GM23338 (cell line): ENCODE measurements around the gene NF1. TPM values are rescaled to one million over a fixed set of nuclear protein-coding genes. Genes with fewer than 3 reads are reported as not detected.

Source experiments
- ATAC-seq: fragments of 200-7000 bp; cut with Tn5 transposase; 3 replicates; pipeline ENCODE4 v1.9.1; 2020
- DNase-seq: peaks from one replicate; pipeline ENCODE4 v3.0.0-alpha.2; 2015; ENCODE audit warnings: low spot score
- H2AFZ ChIP-seq: fragments of 200-600 bp; sonication (generic); 2 replicates; pipeline ENCODE4 v1.8.0; 2016; ENCODE audit warnings: antibody characterized with exemption, mild to moderate bottlenecking, moderate library complexity
- H3F3A ChIP-seq: fragments of 200-600 bp; sonication (generic); replicated peaks from 2 replicates; pipeline ENCODE4 v1.8.0; 2017; ENCODE audit warnings: antibody characterized with exemption, mixed run types, low read depth
- H3K27ac ChIP-seq: fragments of 200-600 bp; sonication (generic); 2 replicates; pipeline ENCODE4 v1.6.1; 2016; ENCODE audit warnings: low read depth
- H3K27me3 ChIP-seq: fragments of 200-600 bp; sonication (generic); 2 replicates; pipeline ENCODE4 v1.8.0; 2016; ENCODE audit warnings: mild to moderate bottlenecking, mixed run types, moderate library complexity; ENCODE audit not compliant: insufficient read depth
- H3K36me3 ChIP-seq: fragments of 200-600 bp; sonication (generic); 2 replicates; pipeline ENCODE4 v1.8.0; 2016; ENCODE audit warnings: mild to moderate bottlenecking; ENCODE audit not compliant: insufficient read depth
- H3K4me1 ChIP-seq: fragments of 200-600 bp; sonication (generic); 2 replicates; pipeline ENCODE4 v1.8.0; 2016; ENCODE audit warnings: mild to moderate bottlenecking, moderate library complexity; ENCODE audit not compliant: insufficient read depth
- H3K4me2 ChIP-seq: fragments of 200-600 bp; sonication (generic); 2 replicates; pipeline ENCODE4 v1.7.1; 2017; ENCODE audit warnings: mixed run types
- H3K4me3 ChIP-seq: fragments of 200-600 bp; sonication (generic); 2 replicates; pipeline ENCODE4 v1.6.1; 2016; ENCODE audit warnings: mixed run types
- H3K79me2 ChIP-seq: fragments of 200-600 bp; sonication (generic); replicated peaks from 2 replicates; pipeline ENCODE4 v1.8.0; 2017; ENCODE audit warnings: mild to moderate bottlenecking; ENCODE audit not compliant: insufficient read depth
- H3K9me2 ChIP-seq: fragments of 200-600 bp; sonication (generic); 2 replicates; pipeline ENCODE4 v1.8.0; 2017; ENCODE audit not compliant: insufficient read depth
- H4K20me1 ChIP-seq: fragments of 200-600 bp; sonication (generic); replicated peaks from 2 replicates; pipeline ENCODE4 v1.8.0; 2017; ENCODE audit warnings: mild to moderate bottlenecking; ENCODE audit not compliant: insufficient read depth
- H3K27ac Mint-ChIP-seq: 2 replicates; pipeline ENCODE4 v1.8.0; 2020; ENCODE audit warnings: inconsistent platforms, mild to moderate bottlenecking, moderate library complexity, mixed read lengths
- H3K27me3 Mint-ChIP-seq: 3 replicates; pipeline ENCODE4 v1.8.0; 2022; ENCODE audit warnings: low read depth, mild to moderate bottlenecking, moderate library complexity, mixed read lengths, inconsistent platforms; ENCODE audit not compliant: insufficient read depth, poor library complexity
- H3K36me3 Mint-ChIP-seq: 3 replicates; pipeline ENCODE4 v1.8.0; 2021; ENCODE audit warnings: low read depth, mild to moderate bottlenecking, inconsistent platforms, moderate library complexity, mixed read lengths
- H3K4me1 Mint-ChIP-seq: 3 replicates; pipeline ENCODE4 v1.8.0; 2020; ENCODE audit warnings: mild to moderate bottlenecking, inconsistent platforms, mixed read lengths
- H3K4me3 Mint-ChIP-seq: 3 replicates; pipeline ENCODE4 v1.8.0; 2021; ENCODE audit warnings: moderate library complexity, mild to moderate bottlenecking, inconsistent platforms, mixed read lengths
- H3K9me3 Mint-ChIP-seq: 3 replicates; pipeline ENCODE4 v1.8.0; 2020; ENCODE audit warnings: moderate library complexity, mild to moderate bottlenecking, inconsistent platforms, mixed read lengths
- CTCF ChIP-seq, 2 experiments: fragments of 200-600 bp in 1 of 2; sonication (generic) in 1 of 2; conservative IDR thresholded peaks; 2 replicates each; pipeline versions ENCODE4 v1.5.1 to v1.6.1; 2016 to 2017; ENCODE audit warnings: antibody characterized with exemption in 2 of 2, low read depth in 2 of 2, mild to moderate bottlenecking in 2 of 2, moderate library complexity in 1 of 2
- EZH2phosphoT487 ChIP-seq: fragments of 200-600 bp; sonication (generic); IDR thresholded peaks from one replicate; pipeline ENCODE4 v1.8.1; 2018; ENCODE audit warnings: antibody characterized with exemption; ENCODE audit not compliant: unreplicated experiment
- JUNB ChIP-seq: IDR thresholded peaks from one replicate; pipeline ENCODE4 v1.6.1; 2016; ENCODE audit warnings: antibody characterized with exemption; ENCODE audit not compliant: unreplicated experiment
- NANOG ChIP-seq: IDR thresholded peaks from 2 replicates; pipeline ENCODE4 v1.6.1; 2016; ENCODE audit warnings: antibody characterized with exemption, borderline replicate concordance
- POLR2AphosphoS5 ChIP-seq: IDR thresholded peaks from 2 replicates; pipeline ENCODE4 v1.6.1; 2016; ENCODE audit warnings: antibody characterized with exemption, low read depth
- REST ChIP-seq: IDR thresholded peaks from one replicate; pipeline ENCODE4 v1.6.1; 2018; ENCODE audit warnings: antibody characterized with exemption; ENCODE audit not compliant: unreplicated experiment
- STAT1 ChIP-seq: IDR thresholded peaks from one replicate; pipeline ENCODE4 v1.6.1; 2016; ENCODE audit warnings: antibody characterized with exemption; ENCODE audit not compliant: unreplicated experiment
- ZNF331 ChIP-seq: fragments of 250-450 bp; sonication (Bioruptor Pico); IDR thresholded peaks from 2 replicates; pipeline ENCODE4 v1.5.0; 2020; ENCODE audit warnings: low read depth, mild to moderate bottlenecking, moderate library complexity
- polyA plus RNA-seq: library from polyadenylated mRNA; unstranded; fragments of >200 nt; fragmentation: Nextera tagmentation; extraction: Ambion mirVana; gene quantifications from 2 replicates; pipeline ENCODE4 v1.2.1, GENCODE V29; 2016
- total RNA-seq: library from RNA; depleted of rRNA; stranded (reverse); fragments of >200 nt; shearing (Covaris generic); gene quantifications from 2 replicates; pipeline ENCODE4 v1.2.3, GENCODE V29; 2014
- TF ChIP-seq, protein P1 (sequence below): IDR thresholded peaks from 2 replicates; pipeline ENCODE4 v1.6.1; 2016; ENCODE audit warnings: antibody characterized with exemption
- TF ChIP-seq, protein P2 (sequence below): fragments of 250-450 bp; sonication (Bioruptor Pico); IDR thresholded peaks from 2 replicates; pipeline ENCODE4 v1.5.0; 2020; ENCODE audit warnings: mild to moderate bottlenecking, moderate library complexity

Gene NF1
- total and polyA plus RNA-seq, 2 experiments from 2014 or later = 16.3 to 49.7 TPM

- no peak for TF ChIP-seq CTCF (conservative IDR thresholded peaks at IDR 0.05; ENCODE audit: low read depth in 2 of 2)
These were observed 178.7 kb downstream of the NF1 start (continued) for GRCh38 chr17:31273516-31273915.

DNA sequence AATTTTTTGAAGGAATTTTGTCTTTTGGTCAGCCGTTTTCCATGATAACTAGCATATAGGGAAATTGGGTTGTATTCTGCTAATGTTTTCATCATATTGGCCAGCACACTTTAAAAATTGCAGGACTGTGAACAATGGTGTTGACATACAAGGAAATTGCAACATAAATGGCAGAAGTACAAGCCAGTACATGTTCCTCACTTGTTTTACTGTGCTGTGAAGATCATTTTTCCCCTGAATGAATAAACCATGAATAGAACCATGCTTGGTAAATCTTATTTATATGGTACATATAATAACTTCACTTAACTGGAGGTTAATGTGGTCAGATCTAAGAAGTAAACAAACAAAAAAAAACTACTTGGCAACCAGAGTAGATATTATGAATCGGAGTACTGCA is 179.5 kb downstream of the NF1 start:
- H3K27ac Mint-ChIP-seq = no peak overlapping the region
- peaks cover 2% of the 10 kb centered on the region for H3K27me3 Mint-ChIP-seq
- Histone ChIP-seq H2AFZ (no peak overlapping the region), H3K36me3 (no peaks in the 10 kb centered on the region), H3K4me2 (no peak overlapping the region), H3K4me1 (peaks cover 5% of the 10 kb centered on the region; the same call in 1 of the 2 replicates), H3K9me2 (no peaks in the 10 kb centered on the region), H3K27me3 (no peaks in the 10 kb centered on the region), H4K20me1 (no peaks in the 10 kb centered on the region), H3K79me2 (no peaks in the 10 kb centered on the region), H3K27ac (0 out of 2 replicates have a peak overlapping the region, but pooled peaks have one; percentile 7), H3K4me3 (no peak overlapping the region), H3F3A (no peaks in the 10 kb centered on the region)
- H3K9me3 Mint-ChIP-seq = no peaks in the 10 kb centered on the region
- DNase-seq (no peak), ATAC-seq (no peak)
- peaks cover 5% of the 10 kb centered on the region; the same call in 2 of the 3 replicates for H3K36me3 Mint-ChIP-seq
- no peak overlapping the region for H3K4me3 Mint-ChIP-seq
- H3K4me1 Mint-ChIP-seq = peaks cover 5% of the 10 kb centered on the region; the same call in 2 of the 3 replicates
- no peak for TF ChIP-seq CTCF (conservative IDR thresholded peaks at IDR 0.05; ENCODE audit: low read depth in 2 of 2)
- no peak for TF ChIP-seq REST
- TF ChIP-seq POLR2AphosphoS5 = no peak
- TF ChIP-seq, protein P1, sequence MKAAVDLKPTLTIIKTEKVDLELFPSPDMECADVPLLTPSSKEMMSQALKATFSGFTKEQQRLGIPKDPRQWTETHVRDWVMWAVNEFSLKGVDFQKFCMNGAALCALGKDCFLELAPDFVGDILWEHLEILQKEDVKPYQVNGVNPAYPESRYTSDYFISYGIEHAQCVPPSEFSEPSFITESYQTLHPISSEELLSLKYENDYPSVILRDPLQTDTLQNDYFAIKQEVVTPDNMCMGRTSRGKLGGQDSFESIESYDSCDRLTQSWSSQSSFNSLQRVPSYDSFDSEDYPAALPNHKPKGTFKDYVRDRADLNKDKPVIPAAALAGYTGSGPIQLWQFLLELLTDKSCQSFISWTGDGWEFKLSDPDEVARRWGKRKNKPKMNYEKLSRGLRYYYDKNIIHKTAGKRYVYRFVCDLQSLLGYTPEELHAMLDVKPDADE = no peak
- TF ChIP-seq, protein P2, sequence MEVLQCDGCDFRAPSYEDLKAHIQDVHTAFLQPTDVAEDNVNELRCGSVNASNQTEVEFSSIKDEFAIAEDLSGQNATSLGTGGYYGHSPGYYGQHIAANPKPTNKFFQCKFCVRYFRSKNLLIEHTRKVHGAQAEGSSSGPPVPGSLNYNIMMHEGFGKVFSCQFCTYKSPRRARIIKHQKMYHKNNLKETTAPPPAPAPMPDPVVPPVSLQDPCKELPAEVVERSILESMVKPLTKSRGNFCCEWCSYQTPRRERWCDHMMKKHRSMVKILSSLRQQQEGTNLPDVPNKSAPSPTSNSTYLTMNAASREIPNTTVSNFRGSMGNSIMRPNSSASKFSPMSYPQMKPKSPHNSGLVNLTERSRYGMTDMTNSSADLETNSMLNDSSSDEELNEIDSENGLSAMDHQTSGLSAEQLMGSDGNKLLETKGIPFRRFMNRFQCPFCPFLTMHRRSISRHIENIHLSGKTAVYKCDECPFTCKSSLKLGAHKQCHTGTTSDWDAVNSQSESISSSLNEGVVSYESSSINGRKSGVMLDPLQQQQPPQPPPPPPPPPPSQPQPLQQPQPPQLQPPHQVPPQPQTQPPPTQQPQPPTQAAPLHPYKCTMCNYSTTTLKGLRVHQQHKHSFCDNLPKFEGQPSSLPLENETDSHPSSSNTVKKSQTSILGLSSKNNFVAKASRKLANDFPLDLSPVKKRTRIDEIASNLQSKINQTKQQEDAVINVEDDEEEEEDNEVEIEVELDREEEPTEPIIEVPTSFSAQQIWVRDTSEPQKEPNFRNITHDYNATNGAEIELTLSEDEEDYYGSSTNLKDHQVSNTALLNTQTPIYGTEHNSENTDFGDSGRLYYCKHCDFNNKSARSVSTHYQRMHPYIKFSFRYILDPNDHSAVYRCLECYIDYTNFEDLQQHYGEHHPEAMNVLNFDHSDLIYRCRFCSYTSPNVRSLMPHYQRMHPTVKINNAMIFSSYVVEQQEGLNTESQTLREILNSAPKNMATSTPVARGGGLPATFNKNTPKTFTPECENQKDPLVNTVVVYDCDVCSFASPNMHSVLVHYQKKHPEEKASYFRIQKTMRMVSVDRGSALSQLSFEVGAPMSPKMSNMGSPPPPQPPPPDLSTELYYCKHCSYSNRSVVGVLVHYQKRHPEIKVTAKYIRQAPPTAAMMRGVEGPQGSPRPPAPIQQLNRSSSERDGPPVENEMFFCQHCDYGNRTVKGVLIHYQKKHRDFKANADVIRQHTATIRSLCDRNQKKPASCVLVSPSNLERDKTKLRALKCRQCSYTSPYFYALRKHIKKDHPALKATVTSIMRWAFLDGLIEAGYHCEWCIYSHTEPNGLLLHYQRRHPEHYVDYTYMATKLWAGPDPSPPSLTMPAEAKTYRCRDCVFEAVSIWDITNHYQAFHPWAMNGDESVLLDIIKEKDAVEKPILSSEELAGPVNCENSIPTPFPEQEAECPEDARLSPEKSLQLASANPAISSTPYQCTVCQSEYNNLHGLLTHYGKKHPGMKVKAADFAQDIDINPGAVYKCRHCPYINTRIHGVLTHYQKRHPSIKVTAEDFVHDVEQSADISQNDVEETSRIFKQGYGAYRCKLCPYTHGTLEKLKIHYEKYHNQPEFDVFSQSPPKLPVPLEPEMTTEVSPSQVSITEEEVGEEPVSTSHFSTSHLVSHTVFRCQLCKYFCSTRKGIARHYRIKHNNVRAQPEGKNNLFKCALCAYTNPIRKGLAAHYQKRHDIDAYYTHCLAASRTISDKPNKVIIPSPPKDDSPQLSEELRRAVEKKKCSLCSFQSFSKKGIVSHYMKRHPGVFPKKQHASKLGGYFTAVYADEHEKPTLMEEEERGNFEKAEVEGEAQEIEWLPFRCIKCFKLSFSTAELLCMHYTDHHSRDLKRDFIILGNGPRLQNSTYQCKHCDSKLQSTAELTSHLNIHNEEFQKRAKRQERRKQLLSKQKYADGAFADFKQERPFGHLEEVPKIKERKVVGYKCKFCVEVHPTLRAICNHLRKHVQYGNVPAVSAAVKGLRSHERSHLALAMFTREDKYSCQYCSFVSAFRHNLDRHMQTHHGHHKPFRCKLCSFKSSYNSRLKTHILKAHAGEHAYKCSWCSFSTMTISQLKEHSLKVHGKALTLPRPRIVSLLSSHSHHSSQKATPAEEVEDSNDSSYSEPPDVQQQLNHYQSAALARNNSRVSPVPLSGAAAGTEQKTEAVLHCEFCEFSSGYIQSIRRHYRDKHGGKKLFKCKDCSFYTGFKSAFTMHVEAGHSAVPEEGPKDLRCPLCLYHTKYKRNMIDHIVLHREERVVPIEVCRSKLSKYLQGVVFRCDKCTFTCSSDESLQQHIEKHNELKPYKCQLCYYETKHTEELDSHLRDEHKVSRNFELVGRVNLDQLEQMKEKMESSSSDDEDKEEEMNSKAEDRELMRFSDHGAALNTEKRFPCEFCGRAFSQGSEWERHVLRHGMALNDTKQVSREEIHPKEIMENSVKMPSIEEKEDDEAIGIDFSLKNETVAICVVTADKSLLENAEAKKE (CRISPR knock-in tag) = no peak
- no peak for TF ChIP-seq JUNB
- no peak for TF ChIP-seq ZNF331 (CRISPR knock-in tag)
- no peak for TF ChIP-seq EZH2phosphoT487
- no peak for TF ChIP-seq STAT1
- TF ChIP-seq NANOG = no peak
